HG03439 (cell line): Measurements from ENCODE around the gene ZMYM4.
"Not testable (repeated sequence)": the region's sequence is repeated elsewhere in the genome, so short reads cannot be mapped to it uniquely, and the experiment has no call there.

Source experiments
- ATAC-seq: cut with Tn5 transposase; IDR thresholded peaks from one replicate; pipeline ENCODE4 v1.9.1; 2021; ENCODE audit warnings: mild to moderate bottlenecking, moderate library complexity; ENCODE audit not compliant: unreplicated experiment

ZMYM4 gene

DNA sequence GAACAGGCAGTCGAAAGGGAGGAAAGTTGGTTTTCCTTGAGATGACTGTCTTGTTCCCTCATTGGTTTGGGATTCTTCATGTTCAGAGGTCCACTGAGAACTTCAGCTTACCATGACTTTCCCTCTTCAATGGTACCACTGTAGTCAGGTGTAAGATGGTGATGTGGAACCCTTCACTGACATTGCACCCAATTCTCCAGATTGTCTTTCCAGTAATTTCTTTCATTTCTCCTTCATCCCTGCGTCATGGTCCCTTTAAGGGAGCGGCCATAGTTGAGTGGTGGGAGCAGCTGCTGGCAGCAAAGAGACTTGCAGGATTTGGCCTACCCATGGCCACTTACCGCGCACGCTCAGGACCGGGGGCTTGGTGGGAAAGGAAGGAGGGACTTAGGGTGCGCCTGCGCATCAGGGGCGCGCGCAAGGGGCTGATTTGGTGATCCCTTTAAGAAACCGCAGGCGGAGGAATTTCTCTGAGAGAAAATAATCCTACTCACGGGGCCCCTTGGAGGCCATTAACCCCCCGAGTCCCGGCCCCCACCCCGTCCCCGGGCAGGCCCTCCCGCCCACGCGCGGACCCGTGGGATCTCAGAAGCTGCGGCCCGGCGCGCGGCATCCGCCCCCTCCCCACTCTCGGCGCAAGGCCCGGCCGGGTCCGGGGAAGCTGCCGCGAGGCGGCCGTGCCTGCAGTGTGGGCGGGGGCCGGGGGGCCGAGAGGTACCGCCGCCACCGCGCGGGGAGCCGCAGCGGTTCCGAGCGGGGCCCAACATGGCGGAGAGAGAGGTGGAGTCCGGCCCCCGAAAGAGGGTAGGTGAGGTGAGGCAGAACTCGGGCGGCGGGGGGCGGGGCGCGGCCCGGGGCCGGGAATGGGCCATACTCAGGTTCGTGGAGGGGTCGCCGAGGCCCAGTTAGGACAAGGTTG, at the start of gene ZMYM4:
TSS of gene ZMYM4 (plus strand) at position 428 of the 919 bp plus-strand sequence. CDS start at position 766, 338 bp downstream.
- ATAC-seq, result peak; percentile 84

DNA sequence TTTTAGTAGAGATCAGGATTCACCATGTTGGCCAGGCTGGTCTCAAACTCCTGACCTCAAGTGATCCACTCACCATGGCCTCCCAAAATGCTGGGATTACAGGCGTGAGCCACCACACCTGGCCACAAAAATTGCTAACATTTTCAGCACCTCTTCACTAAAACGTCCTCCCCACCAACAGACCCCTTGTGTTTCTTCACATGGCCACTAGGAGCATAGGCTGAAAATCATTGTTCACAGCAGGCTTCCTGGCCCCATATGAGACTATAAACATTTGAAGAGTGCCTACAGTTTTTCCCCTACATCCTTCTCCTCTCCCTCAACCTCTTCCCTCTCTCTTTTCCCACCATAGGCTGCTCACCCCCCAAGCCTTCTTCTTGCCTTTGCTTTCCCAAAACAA, 47.5 kb upstream of the ZMYM4 start:
- no peak for ATAC-seq

DNA sequence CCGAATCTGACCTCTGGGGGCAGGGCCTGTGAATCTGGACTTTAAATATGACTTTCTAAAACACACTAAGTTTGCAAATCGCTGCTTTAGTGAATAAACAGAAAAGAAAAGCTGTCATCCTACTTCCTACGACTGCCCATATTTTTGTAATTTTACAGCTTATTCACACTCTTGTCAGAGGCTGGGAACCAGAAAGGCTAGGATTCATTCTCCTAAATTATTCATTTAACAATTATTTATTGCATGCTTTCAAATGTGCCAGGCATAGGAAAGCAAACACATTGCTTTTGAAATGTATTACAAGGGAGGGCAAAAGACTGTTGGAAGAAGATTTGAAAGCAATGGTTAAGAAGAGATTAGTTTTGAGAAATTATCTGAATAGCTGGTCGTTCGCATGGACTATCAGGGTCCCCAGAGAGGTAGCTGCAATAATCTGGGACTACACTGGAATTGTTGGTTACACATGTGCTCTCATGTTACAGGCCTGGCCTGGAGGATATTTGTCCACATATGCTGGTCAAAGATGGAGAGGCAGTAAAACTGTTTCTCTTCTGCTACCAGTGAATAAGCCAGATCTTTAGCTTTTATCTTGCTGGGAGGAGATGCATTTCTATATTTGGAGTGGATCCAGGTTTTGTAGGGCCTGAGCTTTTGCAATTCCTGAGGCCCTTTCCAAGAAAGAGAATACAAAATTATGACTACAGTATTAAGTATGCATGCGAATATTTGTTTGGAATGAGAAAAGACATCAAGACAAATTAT, 46.0 kb upstream of the ZMYM4 start:
- ATAC-seq, result no peak

- ATAC-seq, result no peak
These were observed 45.4 kb upstream of the ZMYM4 start for GRCh38 chr1:35223084-35223630.

GRCh38 chr1:35226546-35226945, 42.0 kb upstream of the ZMYM4 start:
- no peak for ATAC-seq

GRCh38 chr1:35229587-35230360, 38.7 kb upstream of the ZMYM4 start:
- no peak for ATAC-seq

DNA sequence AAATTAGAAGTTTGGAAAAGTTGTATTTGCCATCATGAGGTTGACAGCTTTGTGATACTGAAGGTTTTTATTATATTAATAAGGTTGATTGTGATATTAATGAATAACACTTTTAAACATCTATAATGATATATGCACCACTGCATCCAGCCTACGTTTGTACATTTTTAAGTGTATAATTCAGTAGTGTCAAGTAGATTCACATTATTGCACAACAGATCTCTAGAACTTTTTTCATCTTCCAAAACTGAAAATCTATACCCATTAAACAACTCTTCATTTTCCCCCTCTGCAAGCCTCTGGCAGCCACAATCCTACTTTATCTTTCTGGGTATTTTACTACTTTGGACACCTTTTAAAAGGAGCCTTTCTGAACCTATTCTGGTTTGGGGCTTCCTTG, 37.2 kb upstream of the ZMYM4 start:
- no peak for ATAC-seq

DNA sequence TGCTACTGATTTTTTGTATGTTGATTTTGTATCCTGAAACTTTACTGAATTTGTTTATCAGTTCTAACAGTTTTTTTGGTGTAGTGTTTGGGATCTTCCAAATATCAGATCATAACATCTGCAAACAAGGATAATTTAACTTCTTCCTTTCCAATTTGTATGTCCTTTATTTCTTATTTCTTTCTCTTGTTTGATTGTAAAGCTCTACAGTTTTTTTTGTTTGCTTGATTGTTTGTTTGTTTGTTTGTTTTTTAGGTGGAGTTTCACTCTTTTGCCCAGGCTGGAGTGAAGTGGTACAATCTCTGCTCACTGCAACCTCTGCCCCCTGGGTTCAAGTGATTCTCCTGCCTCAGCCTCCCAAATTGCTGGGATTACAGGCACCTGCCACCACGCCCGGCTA, 31.7 kb upstream of the ZMYM4 start:
- not testable (repeated sequence) for ATAC-seq

DNA sequence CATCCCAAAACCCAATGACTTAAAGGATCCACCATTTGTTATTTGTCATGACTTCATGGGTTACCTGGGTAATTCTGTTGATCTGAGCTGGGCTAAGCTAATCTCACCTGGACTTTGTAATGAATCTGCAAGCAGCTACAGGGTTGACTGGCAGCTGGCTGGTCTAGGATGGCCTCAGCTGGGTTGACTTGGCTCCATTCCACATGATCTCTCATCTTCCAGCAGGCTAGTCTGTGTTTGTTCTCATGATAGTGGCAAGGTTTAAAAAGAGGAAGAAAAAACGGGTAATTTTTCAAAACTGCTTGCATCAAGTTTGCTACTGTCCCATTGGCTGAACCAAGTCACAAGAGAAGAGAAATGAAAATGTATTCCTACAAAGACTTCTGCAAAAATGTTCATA, 24.8 kb upstream of the ZMYM4 start:
- no peak for ATAC-seq

- no peak for ATAC-seq
These were observed 21.3 kb upstream of the ZMYM4 start for GRCh38 chr1:35247256-35247655.

GRCh38 chr1:35253941-35254340, 14.6 kb upstream of the ZMYM4 start:
- no peak for ATAC-seq

- no peak for ATAC-seq
These were observed 13.2 kb upstream of the ZMYM4 start for GRCh38 chr1:35255276-35255675.

- ATAC-seq, result no peak
These were observed 8.9 kb upstream of the ZMYM4 start for GRCh38 chr1:35259561-35259960.

DNA sequence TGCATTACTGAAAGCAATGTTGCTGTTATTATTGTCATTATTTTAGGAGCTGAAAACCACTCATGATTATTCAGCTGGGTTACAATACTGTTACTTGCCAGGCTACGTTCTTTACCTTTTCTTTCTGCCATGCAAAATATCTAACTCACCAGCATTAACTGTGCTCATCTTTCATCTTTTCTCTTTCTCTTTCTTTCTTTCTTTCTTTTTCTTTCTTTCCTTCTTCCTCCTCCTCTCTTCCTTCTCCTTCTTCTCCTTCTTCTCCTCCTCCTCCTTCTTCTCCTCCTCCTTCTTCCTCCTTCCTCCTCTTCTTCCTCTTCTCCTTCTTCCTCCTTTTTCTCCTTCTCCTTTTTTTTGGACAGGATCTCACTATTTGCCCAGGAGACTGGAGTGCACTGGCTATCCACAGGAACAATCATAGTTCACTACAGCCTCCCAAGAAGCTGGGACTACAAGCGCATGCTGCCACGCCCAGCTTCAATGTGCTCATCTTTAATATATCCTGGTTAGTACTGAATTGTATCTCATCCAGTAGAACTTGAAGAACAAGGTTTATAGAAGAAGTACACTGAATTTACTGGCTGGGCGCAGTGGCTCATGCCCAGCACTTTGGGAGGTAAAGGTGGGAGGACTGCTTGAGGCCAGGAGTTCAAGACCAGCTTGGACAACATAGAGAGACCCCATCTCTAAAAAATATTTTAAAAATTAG, 6.9 kb upstream of the ZMYM4 start:
- ATAC-seq, result no peak

GRCh38 chr1:35264035-35264434, 4.5 kb upstream of the ZMYM4 start:
- ATAC-seq, result no peak

GRCh38 chr1:35264871-35265270, 3.6 kb upstream of the ZMYM4 start:
- no peak for ATAC-seq

DNA sequence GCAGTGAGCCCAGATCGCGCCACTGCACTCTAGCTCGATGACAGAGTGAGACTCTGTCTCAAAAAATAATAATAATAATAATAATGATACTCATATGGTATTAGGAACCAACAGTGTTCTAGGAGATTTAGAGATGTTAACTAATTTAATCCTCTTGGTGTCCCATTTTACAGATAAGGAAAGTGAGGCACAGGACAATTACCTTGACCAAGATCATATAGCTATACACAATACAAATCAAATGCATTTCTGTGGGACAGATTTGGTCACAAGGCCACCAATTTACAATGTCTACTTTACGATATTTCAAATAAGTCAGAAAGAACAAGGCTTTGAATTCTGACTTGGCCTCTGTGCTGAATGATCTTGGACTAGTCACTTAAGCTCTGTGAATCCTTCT, 2.2 kb upstream of the ZMYM4 start:
- no peak for ATAC-seq

DNA sequence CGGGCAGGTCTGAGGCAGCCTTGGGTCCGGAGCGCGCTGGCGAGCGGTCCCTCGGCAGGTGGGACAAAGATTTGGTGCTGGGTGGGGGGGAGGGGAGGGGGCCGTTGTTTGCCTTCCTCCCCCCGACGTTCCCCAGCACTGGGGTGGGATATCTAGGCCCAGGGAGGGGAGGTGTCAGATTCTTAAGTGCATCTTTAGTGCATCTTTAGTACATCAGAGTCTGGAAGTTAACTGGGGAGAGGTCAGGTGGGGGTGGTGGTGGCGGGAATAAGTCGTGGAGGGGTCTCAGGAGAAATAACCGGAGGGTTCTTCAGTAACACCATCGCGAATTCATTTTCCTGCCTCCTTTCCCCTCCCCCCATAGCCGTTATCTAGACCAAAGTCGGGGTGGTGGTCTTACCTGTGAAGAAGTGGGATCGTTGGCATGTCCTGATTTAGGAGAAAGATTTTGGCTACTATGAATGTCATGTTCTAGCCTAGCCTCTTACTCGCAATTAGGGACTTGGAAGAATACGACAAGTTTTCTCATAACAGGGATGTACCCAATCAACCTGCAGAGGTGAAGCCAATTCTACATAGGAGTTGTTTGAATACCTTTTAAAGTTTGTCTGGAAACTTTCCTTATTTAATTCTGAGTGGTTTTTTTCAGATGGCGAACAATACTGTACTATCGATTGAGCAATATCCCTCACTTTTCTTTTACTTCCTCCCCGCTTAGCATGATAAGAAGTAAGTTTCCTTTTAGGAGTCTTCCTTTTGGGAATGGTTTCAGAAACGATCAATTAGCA, 886 bp downstream of the ZMYM4 start:
- no peak for ATAC-seq

DNA sequence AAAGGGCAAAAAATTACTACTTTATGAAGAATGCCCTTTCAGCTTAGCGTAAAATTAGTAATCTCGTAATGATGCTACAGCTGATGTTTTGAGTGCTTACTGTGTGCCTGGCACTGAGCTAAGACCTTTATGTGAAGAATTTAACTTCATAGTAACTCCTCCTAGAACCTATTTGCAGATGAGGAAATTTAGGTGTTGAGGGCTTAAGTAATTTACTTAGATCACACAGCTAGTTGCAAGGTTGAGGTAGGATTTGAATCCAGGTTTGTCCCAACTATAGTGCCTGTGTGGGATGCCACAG, 1.4 kb downstream of the ZMYM4 start:
- ATAC-seq, result no peak

DNA sequence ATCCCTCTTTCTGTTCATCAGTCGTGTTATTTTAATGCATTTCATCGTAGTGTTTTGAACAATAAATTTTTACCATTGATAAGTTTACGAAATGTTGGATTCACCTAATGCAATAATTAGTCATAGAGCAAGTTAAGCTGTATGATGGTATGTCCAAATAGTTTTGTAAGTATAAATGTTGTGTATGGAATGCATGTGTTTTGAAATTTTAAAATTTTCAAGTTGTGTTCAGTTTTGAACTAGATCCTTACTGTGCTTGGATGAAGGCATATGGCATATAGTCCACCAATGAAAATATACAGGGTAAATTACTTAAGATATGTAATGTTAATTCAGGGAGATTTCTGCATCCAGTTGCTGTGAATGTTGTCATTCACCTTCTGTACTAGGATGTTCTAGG, 2.3 kb downstream of the ZMYM4 start:
- ATAC-seq, result no peak
